K562 (cell line): ENCODE results near the gene BCAS3. TPM values are rescaled to one million over a fixed set of nuclear protein-coding genes. Genes with fewer than 3 reads are reported as not detected.

Experiments
- ATAC-seq: fragments of 200-7000 bp; cut with Tn5 transposase; 3 replicates; pipeline ENCODE4 v1.9.1; 2020; ENCODE audit warnings: moderate library complexity
- BruUV-seq: library from RNA; stranded (reverse); fragments of 400-500 nt; replicated peaks from 2 replicates; lab custom pipeline; 2021; lab: Mats Ljungman, UMichigan
- CTCF ChIA-PET: fragments of 300-600 bp; formaldehyde crosslinking; extraction: SDS; loops from one replicate; lab custom pipeline; 2021; ENCODE audit warnings: low intra/inter-chr PET ratio; lab: Yijun Ruan, JAX
- POLR2A ChIA-PET: fragments of 300-600, 350-650 bp; sonication (Branson Sonifier 250); formaldehyde crosslinking; extraction: SDS; loops from one replicate; lab custom pipeline; 2021; ENCODE audit warnings: antibody characterized with exemption, inconsistent platforms; lab: Yijun Ruan, JAX
- DNase-seq, 4 experiments: peaks; one replicate each; pipeline versions ENCODE4 v3.0.0 to v3.0.0-alpha.2; 2011 to 2018; ENCODE audit warnings: low spot score in 3 of 4, mixed read lengths in 3 of 4; ENCODE audit errors: extremely low read depth in 1 of 4
- FAIRE-seq: peaks from 2 replicates; lab custom pipeline; 2011; peaks lifted over from hg19 to GRCh38; lab: Jason Lieb, UNC
- H2AFZ ChIP-seq: 2 replicates; pipeline ENCODE4 v1.6.0; 2011; ENCODE audit warnings: low read depth, low read length, control low read depth, inconsistent platforms
- H3K27ac ChIP-seq: fragments of 200-600 bp; 3 replicates; pipeline ENCODE4 v1.8.0; 2011; ENCODE audit warnings: low read depth, mild to moderate bottlenecking, control low read depth, inconsistent platforms, low read length, moderate library complexity, mixed read lengths; ENCODE audit errors: extremely low read depth
- H3K27me3 ChIP-seq, 2 experiments: fragments of 300-600 bp in 1 of 2; 2 replicates in 1 of 2; 3 replicates in 1 of 2; pipeline versions ENCODE4 v1.6.0 to v1.8.0; 2011; ENCODE audit warnings: inconsistent platforms in 2 of 2, low read length in 2 of 2, mild to moderate bottlenecking in 1 of 2, mixed read lengths in 1 of 2, moderate library complexity in 1 of 2; ENCODE audit not compliant: control insufficient read depth in 2 of 2, insufficient read depth in 2 of 2
- H3K36me3 ChIP-seq: fragments of 300-600 bp; 3 replicates; pipeline ENCODE4 v1.8.0; 2011; ENCODE audit warnings: mild to moderate bottlenecking, low read length, inconsistent platforms; ENCODE audit not compliant: control insufficient read depth, insufficient read depth
- H3K4me1 ChIP-seq, 2 experiments: fragments of 200-600 bp in 1 of 2; replicated peaks in 1 of 2; 2 replicates in 1 of 2; 3 replicates in 1 of 2; pipeline versions ENCODE4 v1.5.1 to v1.8.0; 2011; ENCODE audit warnings: inconsistent platforms in 2 of 2, low read length in 2 of 2, mild to moderate bottlenecking in 1 of 2, mixed read lengths in 1 of 2, moderate library complexity in 1 of 2; ENCODE audit not compliant: control insufficient read depth in 2 of 2, insufficient read depth in 2 of 2
- H3K4me2 ChIP-seq: 2 replicates; pipeline ENCODE4 v1.6.1; 2011; ENCODE audit warnings: low read length, control low read depth, inconsistent platforms, mixed read lengths; ENCODE audit not compliant: insufficient read depth
- H3K4me3 ChIP-seq: fragments of 200-600 bp; sonication (generic), shearing (Covaris generic); 2 replicates; pipeline ENCODE4 v1.5.1; 2016; ENCODE audit warnings: control low read depth, inconsistent platforms
- H3K79me2 ChIP-seq: fragments of 200-600 bp; 3 replicates; pipeline ENCODE4 v1.8.0; 2011; ENCODE audit warnings: low read length, inconsistent platforms; ENCODE audit not compliant: control insufficient read depth, insufficient read depth
- H3K9ac ChIP-seq, 2 experiments: 2 replicates each; pipeline versions ENCODE4 v1.6.0 to v1.6.1; 2011; ENCODE audit warnings: low read depth in 2 of 2, low read length in 2 of 2, control low read depth in 1 of 2, inconsistent platforms in 1 of 2, mild to moderate bottlenecking in 1 of 2, mixed read lengths in 1 of 2; ENCODE audit not compliant: insufficient read depth in 1 of 2
- H3K9me1 ChIP-seq: one replicate; pipeline ENCODE4 v1.6.0; 2011; ENCODE audit warnings: inconsistent platforms, mild to moderate bottlenecking, low read length, moderate library complexity; ENCODE audit not compliant: control insufficient read depth, insufficient read depth
- H3K9me3 ChIP-seq: replicated peaks from 2 replicates; pipeline ENCODE4 v1.5.1; 2011; ENCODE audit warnings: low read depth, low read length, inconsistent platforms; ENCODE audit not compliant: control insufficient read depth, insufficient read depth
- H4K20me1 ChIP-seq: replicated peaks from 2 replicates; pipeline ENCODE4 v1.6.1; 2011; ENCODE audit warnings: low read length, inconsistent platforms, mixed read lengths; ENCODE audit not compliant: control insufficient read depth, insufficient read depth
- RNF2 ChIP-seq: sonication (generic); IDR thresholded peaks from 2 replicates; pipeline ENCODE4 v1.6.1; 2016
- ZBTB11 ChIP-seq, 3 experiments: fragments of 200-800 bp in 1 of 3; fragments of 250-450 bp in 1 of 3; fragments of 450-650 bp in 1 of 3; sonication (Bioruptor Pico) in 1 of 3; sonication (Bioruptor generic) in 1 of 3; formaldehyde crosslinking in 1 of 3; IDR thresholded peaks; 2 replicates each; pipeline versions ENCODE4 v1.6.1 to v1.8.0; 2016 to 2022; ENCODE audit warnings: mild to moderate bottlenecking in 2 of 3, missing genetic modification characterization in 2 of 3, missing compliant biosample characterization in 1 of 3, moderate library complexity in 1 of 3
- WGBS: fragments of 100-300 bp; shearing (Covaris generic); methylation state at CpG from one replicate; pipeline ENCODE4 v1.1.6; 2016; ENCODE audit warnings: low coverage, mixed read lengths; ENCODE audit not compliant: insufficient coverage; ENCODE audit errors: missing lambda C conversion rate; 5-methylcytosine and 5-hydroxymethylcytosine counted together
- in situ Hi-C: fragments of 300-500 bp; cut with MboI; formaldehyde crosslinking; loops from 4 replicates; pipeline ENCODE4 v1.15.0; 2018; ENCODE audit warnings: inconsistent platforms, mixed read lengths
- intact Hi-C: fragments of 100-400 bp; cut with micrococcal nuclease; formaldehyde crosslinking; loops from 2 replicates; pipeline ENCODE4 v1.14.2; 2022
- polyA plus RNA-seq, 8 experiments: library from polyadenylated mRNA; depleted of rRNA in 4 of 8; stranded (reverse) in 5 of 8; unstranded in 3 of 8; fragments of >200 nt; fragmentation: Nextera tagmentation in 2 of 8; fragmentation: Illumina TruSeq in 1 of 8; extraction: Ambion mirVana in 2 of 8; extraction: Trizol in 1 of 8; gene quantifications; 2 replicates each; pipeline versions ENCODE4 v1.2.1 to v1.2.3, GENCODE V29; 2011 to 2014; ENCODE audit warnings: inconsistent platforms in 1 of 8, missing spikeins in 1 of 8
- total RNA-seq, 7 experiments: library from RNA; depleted of rRNA in 6 of 7; stranded (reverse); fragments of >200 nt in 6 of 7; fragmentation: Illumina TruSeq in 2 of 7; extraction: Trizol in 2 of 7; gene quantifications; 2 replicates each; pipeline versions ENCODE4 v1.2.1 to v1.2.3, GENCODE V29; 2011 to 2021; ENCODE audit warnings: low replicate concordance in 1 of 7

The BCAS3 gene
- total and polyA plus RNA-seq, 9 of the 15 experiments (the other 6 are each of a cell fraction or from before 2014, with no cell fraction given), result 1.9 to 5.5 (median 3.5) TPM

- no peaks in the 10 kb centered on the region for H4K20me1 ChIP-seq
- POLR2A ChIA-PET, result interaction anchor here (0.6 kb wide), 1 partner anchor 676 kb away, joined by 3 read pairs; no protein-coding TSS in a partner anchor
- BruUV-seq, result no TSS peak
- no peak overlapping the region for H3K9ac ChIP-seq
- in situ Hi-C loops (no loop called here), intact Hi-C loops (no loop called here)
- H3K9me3 ChIP-seq, result no peaks in the 10 kb centered on the region
- no peak overlapping the region for H3K4me3 ChIP-seq
- no peaks in the 10 kb centered on the region for H3K79me2 ChIP-seq
- H3K36me3 ChIP-seq, result no peaks in the 10 kb centered on the region
- CTCF ChIA-PET, result no interaction called here
- DNase-seq, result no peak
- no peak overlapping the region for H3K4me2 ChIP-seq
- peak in 1 of 3 experiments; percentile 46; a peak in 1 of 6 replicates for TF ChIP-seq ZBTB11 (CRISPR knock-in tag; IDR thresholded peaks at IDR 0.05)
- TF ChIP-seq RNF2, result no peak
- ATAC-seq, result no peak
- FAIRE-seq, result no peak
- H3K4me1 ChIP-seq, result no peaks in the 10 kb centered on the region
- no peak overlapping the region for H2AFZ ChIP-seq
- WGBS, result 0% methylated on average over 4 of the region's 4 CpGs
- 0 out of 5 replicates have a peak, but pooled peaks cover 0 to 5% of the 10 kb centered on the region in 2 experiments for H3K27me3 ChIP-seq
- H3K27ac ChIP-seq, result no peak overlapping the region
- no peaks in the 10 kb centered on the region for H3K9me1 ChIP-seq
Measured at GRCh38 chr17:60740584-60740983, 62.9 kb downstream of the BCAS3 start.
